ENCODE results near the gene UGT1A8.
"Not testable (repeated sequence)": the region's sequence is repeated elsewhere in the genome, so short reads cannot be mapped to it uniquely, and the experiment has no call there.

The UGT1A8 gene

DNA sequence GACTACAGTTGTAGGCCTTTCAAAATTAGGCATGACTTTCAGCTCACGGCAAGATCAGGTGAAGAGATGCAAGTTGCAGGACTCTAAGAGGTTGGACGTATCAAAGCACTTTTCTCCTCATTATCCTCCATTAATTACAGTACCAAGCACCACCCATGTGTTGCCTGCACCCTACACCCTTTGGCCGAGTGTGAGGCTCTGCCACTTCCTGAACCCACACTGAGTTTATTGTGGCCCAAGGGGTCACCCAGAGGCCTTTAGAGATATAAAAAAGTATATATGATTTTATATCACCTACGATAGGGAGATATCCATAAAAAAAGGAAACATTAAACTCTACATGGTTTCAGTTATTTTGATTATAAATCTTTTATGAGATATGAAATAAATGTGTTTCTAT lies 2.8 kb downstream of the UGT1A8 start:
- TF ChIP-seq POLR2AphosphoS5 (IDR thresholded peaks at IDR 0.05; ENCODE audit: borderline replicate concordance, low read depth, low read length): no peak
- TF ChIP-seq FOXP2 (optimal IDR thresholded peaks at IDR 0.05; ENCODE audit: control extremely low read depth, extremely low read length, insufficient read depth): no peak
- no peak for TF ChIP-seq EZH2 (IDR thresholded peaks at IDR 0.05)
- DNase-seq (ENCODE audit: low read depth, low spot score): no peak
- Histone ChIP-seq H3K4me3 (no peak overlapping the region), H3K9me3 (ENCODE audit: low read depth, low read length) (no peaks in the 10 kb centered on the region), H3K9ac (ENCODE audit: insufficient read length) (no peak overlapping the region), H3K36me3 (ENCODE audit: insufficient read depth, low read length) (no peaks in the 10 kb centered on the region), H3K27ac (no peak overlapping the region)

DNA sequence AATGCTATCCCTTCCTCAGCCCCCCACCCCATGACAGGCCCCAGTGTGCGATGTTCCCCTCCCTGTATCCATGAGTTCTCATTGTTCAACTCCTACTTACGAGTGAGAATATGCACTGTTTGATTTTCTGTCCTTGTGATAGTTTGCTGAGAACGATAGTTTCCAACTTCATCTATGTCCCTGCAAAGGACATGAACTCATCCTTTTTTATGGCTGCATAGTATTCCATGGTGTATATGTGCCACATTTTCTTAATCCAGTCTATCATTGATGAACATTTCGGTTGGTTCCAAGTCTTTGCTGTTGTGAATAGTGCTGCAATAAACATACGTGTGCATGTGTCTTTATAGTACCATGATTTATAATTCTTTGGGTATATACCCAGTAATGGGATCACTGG lies 4.4 kb downstream of the UGT1A8 start:
- not testable (repeated sequence) for H3K9ac ChIP-seq (ENCODE audit: insufficient read length); H3K9me3 ChIP-seq (ENCODE audit: low read depth, low read length); DNase-seq (ENCODE audit: low read depth, low spot score); H3K4me3 ChIP-seq; H3K36me3 ChIP-seq (ENCODE audit: insufficient read depth, low read length); H3K27ac ChIP-seq

DNA sequence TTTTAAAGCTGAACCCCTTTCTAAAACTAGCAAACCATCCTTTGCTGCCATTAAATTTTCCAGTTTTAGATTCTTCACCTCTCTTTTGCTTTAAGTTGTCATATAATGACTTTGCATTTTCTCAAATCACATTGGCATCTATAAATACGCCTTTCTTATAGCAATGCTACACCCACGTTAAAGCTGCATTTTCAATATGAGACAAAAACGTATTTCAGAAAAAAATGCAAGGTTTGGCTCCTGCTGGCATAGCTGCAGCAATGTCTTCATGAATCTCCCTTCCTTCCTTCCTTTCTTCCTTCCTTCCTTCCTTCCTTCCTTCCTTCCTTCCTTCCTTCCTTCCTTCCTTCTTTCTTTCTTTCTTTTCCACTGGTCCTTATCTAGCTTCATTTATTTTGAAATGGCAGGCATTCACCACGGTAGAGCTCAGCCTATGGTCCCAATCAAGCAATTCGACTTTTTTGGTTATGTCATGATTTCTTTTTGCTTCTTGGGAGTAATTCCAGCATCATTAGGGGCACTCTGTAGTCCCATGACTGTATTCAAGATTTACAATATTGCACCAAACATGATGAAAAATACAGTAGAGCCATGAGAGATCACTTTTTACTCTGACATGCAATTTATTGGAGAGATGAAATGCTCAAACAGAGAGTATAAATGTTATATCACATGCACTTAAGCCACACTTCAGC lies 10.0 kb downstream of the UGT1A8 start:
- Histone ChIP-seq H3K36me3 (ENCODE audit: insufficient read depth, low read length) (peaks cover 10% of the 10 kb centered on the region), H3K4me3 (peak overlapping the region; percentile 20; the same call in 1 of the 2 replicates), H3K9me3 (ENCODE audit: low read depth, low read length) (peaks cover 16% of the 10 kb centered on the region; the same call in 1 of the 2 replicates), H3K9ac (ENCODE audit: insufficient read length) (peak overlapping the region; percentile 11), H3K27ac (peak overlapping the region; percentile 100)
- TF ChIP-seq FOXP2 (optimal IDR thresholded peaks at IDR 0.05; ENCODE audit: control extremely low read depth, extremely low read length, insufficient read depth) (no peak), EZH2 (IDR thresholded peaks at IDR 0.05) (no peak), POLR2AphosphoS5 (IDR thresholded peaks at IDR 0.05; ENCODE audit: borderline replicate concordance, low read depth, low read length) (peak; percentile 48; the same call in 1 of the 2 replicates)
- DNase-seq (ENCODE audit: low read depth, low spot score): peak; percentile 96

DNA sequence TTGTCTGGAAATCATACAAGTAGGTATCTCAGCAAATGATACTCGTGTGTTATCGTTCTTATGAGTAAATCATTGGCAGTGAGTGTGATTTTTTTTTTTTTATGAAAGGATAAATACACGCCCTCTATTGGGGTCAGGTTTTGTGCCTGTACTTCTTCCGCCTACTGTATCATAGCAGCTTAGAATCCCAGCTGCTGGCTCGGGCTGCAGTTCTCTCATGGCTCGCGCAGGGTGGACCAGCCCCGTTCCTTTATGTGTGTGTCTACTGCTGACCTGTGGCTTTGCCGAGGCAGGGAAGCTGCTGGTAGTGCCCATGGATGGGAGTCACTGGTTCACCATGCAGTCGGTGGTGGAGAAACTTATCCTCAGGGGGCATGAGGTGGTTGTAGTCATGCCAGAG lies 18.9 kb downstream of the UGT1A8 start, which contains the start of gene UGT1A10:
Gene UGT1A10 (plus strand): TSS at position 143 of the 400 bp plus-strand sequence. CDS start 75 bp downstream, at position 218.
- not testable (repeated sequence) for H3K9me3 ChIP-seq (ENCODE audit: low read depth, low read length); H3K4me3 ChIP-seq; H3K36me3 ChIP-seq (ENCODE audit: insufficient read depth, low read length); H3K9ac ChIP-seq (ENCODE audit: insufficient read length); H3K27ac ChIP-seq; DNase-seq (ENCODE audit: low read depth, low spot score)

DNA sequence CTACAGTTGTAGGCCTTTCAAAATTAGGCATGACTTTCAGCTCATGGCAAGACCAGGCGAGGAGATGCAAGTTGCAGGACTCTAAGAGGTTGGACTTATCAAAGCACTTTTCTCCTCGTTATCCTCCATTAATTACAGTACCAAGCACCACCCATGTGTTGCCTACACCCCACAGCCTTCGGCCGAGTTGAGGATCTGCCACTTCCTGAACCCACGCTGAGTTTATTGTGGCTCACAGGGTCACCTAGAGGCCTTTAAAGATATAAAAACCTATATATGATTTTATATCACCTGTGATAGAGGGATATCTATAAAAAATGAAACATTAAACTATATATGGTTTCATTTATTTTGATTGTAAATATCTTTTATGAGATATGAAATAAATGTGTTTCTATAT lies 21.4 kb downstream of the UGT1A8 start:
- no peak overlapping the region for H3K27ac ChIP-seq
- DNase-seq (ENCODE audit: low read depth, low spot score): no peak
- no peak overlapping the region for H3K9ac ChIP-seq (ENCODE audit: insufficient read length)
- no peak for TF ChIP-seq EZH2 (IDR thresholded peaks at IDR 0.05)
- TF ChIP-seq POLR2AphosphoS5 (IDR thresholded peaks at IDR 0.05; ENCODE audit: borderline replicate concordance, low read depth, low read length): no peak
- no peak for TF ChIP-seq FOXP2 (optimal IDR thresholded peaks at IDR 0.05; ENCODE audit: control extremely low read depth, extremely low read length, insufficient read depth)
- H3K4me3 ChIP-seq: no peak overlapping the region
- H3K9me3 ChIP-seq (ENCODE audit: low read depth, low read length): no peaks in the 10 kb centered on the region
- no peaks in the 10 kb centered on the region for H3K36me3 ChIP-seq (ENCODE audit: insufficient read depth, low read length)

DNA sequence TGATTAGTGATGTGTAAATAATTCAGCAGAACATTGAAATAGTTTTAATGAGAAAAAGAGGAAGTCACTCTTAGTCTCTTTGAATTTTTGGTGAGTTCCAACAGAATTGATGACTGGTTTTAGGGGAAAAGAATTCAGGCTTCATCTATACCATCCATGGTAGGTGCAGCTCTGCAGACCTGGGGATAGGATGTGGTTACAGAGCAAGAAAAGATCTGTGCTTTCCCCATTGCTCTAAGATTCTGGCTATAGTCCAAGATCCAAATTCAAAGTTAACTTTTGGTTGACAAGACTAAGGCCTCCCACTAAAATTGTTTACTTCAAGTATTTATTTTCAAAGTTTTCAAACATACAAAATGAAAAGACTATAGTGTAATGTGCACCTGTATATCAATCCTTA lies 22.4 kb downstream of the UGT1A8 start:
- Histone ChIP-seq H3K36me3 (ENCODE audit: insufficient read depth, low read length) (no peaks in the 10 kb centered on the region), H3K9ac (ENCODE audit: insufficient read length) (no peak overlapping the region), H3K9me3 (ENCODE audit: low read depth, low read length) (no peaks in the 10 kb centered on the region), H3K27ac (no peak overlapping the region), H3K4me3 (no peak overlapping the region)
- no peak for DNase-seq (ENCODE audit: low read depth, low spot score)
- TF ChIP-seq POLR2AphosphoS5 (IDR thresholded peaks at IDR 0.05; ENCODE audit: borderline replicate concordance, low read depth, low read length): no peak
- TF ChIP-seq EZH2 (IDR thresholded peaks at IDR 0.05): no peak
- TF ChIP-seq FOXP2 (optimal IDR thresholded peaks at IDR 0.05; ENCODE audit: control extremely low read depth, extremely low read length, insufficient read depth): no peak

DNA sequence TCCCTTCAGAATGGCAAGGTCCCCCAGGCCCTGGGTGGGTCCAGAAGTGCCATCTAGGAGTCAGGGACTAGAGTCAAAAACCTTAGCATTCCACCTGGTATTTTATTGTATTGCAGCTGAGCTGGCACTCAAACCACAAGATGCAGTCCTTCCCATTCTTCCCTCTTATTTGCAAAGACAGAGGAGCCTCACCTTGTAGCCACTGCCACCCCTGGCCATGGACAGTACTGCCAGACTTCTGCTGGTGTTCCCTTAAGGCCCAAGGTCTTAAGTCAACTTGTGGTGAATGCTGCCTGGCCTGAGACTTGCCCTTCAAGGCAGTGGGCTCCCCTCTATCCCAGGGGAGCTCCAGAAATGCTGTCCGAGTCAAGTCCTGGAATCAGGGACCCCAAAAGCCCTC lies 25.7 kb downstream of the UGT1A8 start:
- no peak for DNase-seq (ENCODE audit: low read depth, low spot score)
- TF ChIP-seq FOXP2 (optimal IDR thresholded peaks at IDR 0.05; ENCODE audit: control extremely low read depth, extremely low read length, insufficient read depth) (no peak), EZH2 (IDR thresholded peaks at IDR 0.05) (no peak), POLR2AphosphoS5 (IDR thresholded peaks at IDR 0.05; ENCODE audit: borderline replicate concordance, low read depth, low read length) (no peak)
- H3K27ac ChIP-seq: no peak overlapping the region

DNA sequence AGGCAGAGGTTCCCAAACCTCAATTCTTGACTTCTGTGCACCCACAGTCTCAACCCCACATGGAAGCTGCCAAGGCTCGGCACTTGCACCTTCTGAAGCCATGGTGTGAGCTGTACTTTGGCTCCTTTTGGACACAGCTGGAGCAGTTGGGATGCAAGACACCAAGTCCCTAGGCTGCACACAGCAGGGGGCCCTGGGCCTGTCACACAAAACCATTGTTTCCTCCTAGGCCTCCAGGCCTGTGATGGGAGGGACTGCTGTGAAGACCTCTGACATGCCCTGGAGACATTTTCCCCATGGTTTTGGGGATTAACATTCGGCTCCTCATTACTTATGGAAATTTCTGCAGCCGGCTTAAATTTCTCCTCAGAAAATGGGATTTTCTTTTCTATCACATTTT lies 28.6 kb downstream of the UGT1A8 start:
- not testable (repeated sequence) for H3K4me3 ChIP-seq; H3K36me3 ChIP-seq (ENCODE audit: insufficient read depth, low read length); H3K9ac ChIP-seq (ENCODE audit: insufficient read length); H3K9me3 ChIP-seq (ENCODE audit: low read depth, low read length); H3K27ac ChIP-seq; DNase-seq (ENCODE audit: low read depth, low spot score)

More for the DNA sequence above, 25.7 kb downstream of the UGT1A8 start:
- Histone ChIP-seq H3K4me3 (no peak overlapping the region), H3K9ac (ENCODE audit: insufficient read length) (no peak overlapping the region), H3K36me3 (ENCODE audit: insufficient read depth, low read length) (no peaks in the 10 kb centered on the region), H3K9me3 (ENCODE audit: low read depth, low read length) (no peaks in the 10 kb centered on the region)

DNA sequence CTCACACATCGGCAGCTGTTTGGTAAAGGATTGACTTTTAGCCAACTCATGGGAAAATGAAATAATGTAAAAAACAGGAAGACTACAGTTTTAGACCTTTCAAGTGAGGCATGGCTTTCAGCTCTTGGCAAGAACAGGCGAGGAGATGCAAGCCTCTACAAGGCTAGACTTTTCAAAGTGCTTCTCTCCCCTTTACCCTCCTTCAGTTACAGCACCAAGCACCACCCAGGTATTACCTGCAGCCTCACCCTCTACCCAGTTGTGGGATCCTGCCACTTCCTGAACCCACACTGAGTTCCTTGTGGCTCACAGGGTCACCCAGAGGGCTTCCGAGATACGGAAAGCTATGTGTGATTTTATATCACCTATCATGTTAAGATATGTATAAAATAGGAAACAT lies 33.5 kb downstream of the UGT1A8 start:
- Histone ChIP-seq H3K36me3 (ENCODE audit: insufficient read depth, low read length) (no peaks in the 10 kb centered on the region), H3K4me3 (no peak overlapping the region), H3K27ac (no peak overlapping the region), H3K9ac (ENCODE audit: insufficient read length) (no peak overlapping the region), H3K9me3 (ENCODE audit: low read depth, low read length) (no peaks in the 10 kb centered on the region)
- no peak for TF ChIP-seq FOXP2 (optimal IDR thresholded peaks at IDR 0.05; ENCODE audit: control extremely low read depth, extremely low read length, insufficient read depth)
- no peak for TF ChIP-seq EZH2 (IDR thresholded peaks at IDR 0.05)
- TF ChIP-seq POLR2AphosphoS5 (IDR thresholded peaks at IDR 0.05; ENCODE audit: borderline replicate concordance, low read depth, low read length): no peak
- no peak for DNase-seq (ENCODE audit: low read depth, low spot score)

Measured in SK-N-MC (cell line).